ENCODE measurements around the gene HDGFL3.
A peak's percentile ranks its signal among the peaks of the same experiment; 100 is the strongest.
"Not testable (repeated sequence)": the region's sequence is repeated elsewhere in the genome, so short reads cannot be mapped to it uniquely, and the experiment has no call there.

Gene HDGFL3

DNA sequence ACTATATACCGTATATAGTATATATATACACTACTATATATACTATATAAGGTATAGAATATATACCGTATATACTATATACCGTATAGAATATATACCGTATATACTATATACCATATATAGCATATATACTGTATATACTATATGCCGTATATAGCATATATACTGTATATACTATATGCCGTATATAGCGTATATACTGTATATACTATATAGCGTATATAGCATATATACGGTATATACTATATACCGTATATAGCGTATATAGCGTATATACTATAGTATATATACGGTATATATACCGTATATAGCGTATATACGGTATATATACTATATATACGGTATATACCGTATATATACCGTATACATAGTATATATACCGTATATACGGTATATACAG lies 22.6 kb upstream of the HDGFL3 start:
- no peak overlapping the region for H3K4me3 ChIP-seq (ENCODE audit: low read depth, low read length)
- no peaks in the 10 kb centered on the region for H3K9me3 ChIP-seq
- H3K4me1 ChIP-seq, result no peaks in the 10 kb centered on the region
- TF ChIP-seq, protein P1, sequence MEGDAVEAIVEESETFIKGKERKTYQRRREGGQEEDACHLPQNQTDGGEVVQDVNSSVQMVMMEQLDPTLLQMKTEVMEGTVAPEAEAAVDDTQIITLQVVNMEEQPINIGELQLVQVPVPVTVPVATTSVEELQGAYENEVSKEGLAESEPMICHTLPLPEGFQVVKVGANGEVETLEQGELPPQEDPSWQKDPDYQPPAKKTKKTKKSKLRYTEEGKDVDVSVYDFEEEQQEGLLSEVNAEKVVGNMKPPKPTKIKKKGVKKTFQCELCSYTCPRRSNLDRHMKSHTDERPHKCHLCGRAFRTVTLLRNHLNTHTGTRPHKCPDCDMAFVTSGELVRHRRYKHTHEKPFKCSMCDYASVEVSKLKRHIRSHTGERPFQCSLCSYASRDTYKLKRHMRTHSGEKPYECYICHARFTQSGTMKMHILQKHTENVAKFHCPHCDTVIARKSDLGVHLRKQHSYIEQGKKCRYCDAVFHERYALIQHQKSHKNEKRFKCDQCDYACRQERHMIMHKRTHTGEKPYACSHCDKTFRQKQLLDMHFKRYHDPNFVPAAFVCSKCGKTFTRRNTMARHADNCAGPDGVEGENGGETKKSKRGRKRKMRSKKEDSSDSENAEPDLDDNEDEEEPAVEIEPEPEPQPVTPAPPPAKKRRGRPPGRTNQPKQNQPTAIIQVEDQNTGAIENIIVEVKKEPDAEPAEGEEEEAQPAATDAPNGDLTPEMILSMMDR (IDR thresholded peaks at IDR 0.05; ENCODE audit: low read depth, low read length), result no peak
- H3K36me3 ChIP-seq, result no peaks in the 10 kb centered on the region
- H3K27me3 ChIP-seq, result no peaks in the 10 kb centered on the region
- no peak for DNase-seq

DNA sequence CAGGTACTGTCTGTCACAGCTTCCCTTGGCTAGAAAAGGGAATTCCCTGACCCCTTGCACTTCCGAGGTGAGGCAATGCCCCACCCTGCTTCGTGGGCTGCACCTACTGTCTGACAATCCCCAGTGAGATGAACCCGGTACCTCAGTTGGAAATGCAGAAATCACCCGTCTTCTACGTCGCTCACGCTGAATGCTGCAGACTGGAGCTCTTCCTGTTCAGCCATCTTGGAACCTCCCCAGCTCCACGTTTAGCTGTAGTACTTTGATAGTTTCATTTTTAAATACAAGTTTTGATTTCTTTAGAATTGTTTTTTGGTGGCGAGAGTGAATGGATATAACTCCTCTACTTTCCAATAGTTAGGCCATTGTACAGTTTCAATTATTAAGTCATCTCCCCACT lies 17.8 kb upstream of the HDGFL3 start:
- Histone ChIP-seq H3K4me1 (no peaks in the 10 kb centered on the region), H3K27me3 (no peaks in the 10 kb centered on the region), H3K36me3 (no peaks in the 10 kb centered on the region), H3K4me3 (ENCODE audit: low read depth, low read length) (peak overlapping the region; percentile 16; the same call in 1 of the 2 replicates), H3K9me3 (no peaks in the 10 kb centered on the region)
- no peak for DNase-seq
- TF ChIP-seq, protein P1 (IDR thresholded peaks at IDR 0.05; ENCODE audit: low read depth, low read length), result no peak

DNA sequence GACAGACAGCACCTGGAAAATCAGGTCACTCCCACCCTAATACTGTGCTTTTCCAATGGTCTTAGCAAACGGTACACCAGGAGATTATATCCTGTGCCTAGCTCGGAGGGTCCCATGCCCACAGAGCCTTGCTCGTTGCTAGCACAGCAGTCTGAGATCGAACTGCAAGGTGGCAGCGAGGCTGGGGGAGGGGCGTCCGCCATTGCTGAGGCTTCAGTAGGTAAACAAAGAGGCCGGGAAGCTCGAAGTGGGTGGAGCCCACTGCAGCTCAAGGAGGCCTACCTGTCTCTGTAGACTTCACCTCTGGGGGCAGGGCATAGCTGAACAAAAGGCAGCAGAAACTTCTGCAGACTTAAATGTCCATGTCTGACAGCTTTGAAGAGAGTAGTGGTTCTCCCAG lies 14.2 kb upstream of the HDGFL3 start:
- DNase-seq; H3K9me3 ChIP-seq; H3K4me3 ChIP-seq (ENCODE audit: low read depth, low read length); H3K27me3 ChIP-seq; H3K36me3 ChIP-seq; H3K4me1 ChIP-seq: not testable (repeated sequence)

DNA sequence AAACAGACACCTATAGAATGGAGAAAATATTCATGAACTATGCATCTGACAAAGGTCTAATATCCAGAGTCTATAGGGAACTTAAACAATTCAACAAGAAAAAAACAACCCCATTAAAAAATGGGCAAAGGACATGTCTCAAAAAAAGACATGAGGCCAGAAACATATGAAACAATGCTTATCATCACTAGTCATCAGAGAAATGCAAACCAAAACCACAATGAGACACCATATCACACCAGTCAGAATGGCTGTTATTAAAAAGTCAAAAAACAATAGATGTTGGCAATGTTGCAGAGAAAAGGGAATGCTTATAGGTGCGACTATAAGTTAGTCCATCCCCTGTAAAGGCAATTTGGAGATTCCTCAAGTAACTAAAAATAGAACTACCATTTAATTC lies 11.4 kb upstream of the HDGFL3 start:
- no peaks in the 10 kb centered on the region for H3K36me3 ChIP-seq
- no peaks in the 10 kb centered on the region for H3K27me3 ChIP-seq
- H3K4me1 ChIP-seq, result no peaks in the 10 kb centered on the region
- no peak overlapping the region for H3K4me3 ChIP-seq (ENCODE audit: low read depth, low read length)
- no peak for DNase-seq
- no peaks in the 10 kb centered on the region for H3K9me3 ChIP-seq
- TF ChIP-seq, protein P1 (IDR thresholded peaks at IDR 0.05; ENCODE audit: low read depth, low read length), result no peak

DNA sequence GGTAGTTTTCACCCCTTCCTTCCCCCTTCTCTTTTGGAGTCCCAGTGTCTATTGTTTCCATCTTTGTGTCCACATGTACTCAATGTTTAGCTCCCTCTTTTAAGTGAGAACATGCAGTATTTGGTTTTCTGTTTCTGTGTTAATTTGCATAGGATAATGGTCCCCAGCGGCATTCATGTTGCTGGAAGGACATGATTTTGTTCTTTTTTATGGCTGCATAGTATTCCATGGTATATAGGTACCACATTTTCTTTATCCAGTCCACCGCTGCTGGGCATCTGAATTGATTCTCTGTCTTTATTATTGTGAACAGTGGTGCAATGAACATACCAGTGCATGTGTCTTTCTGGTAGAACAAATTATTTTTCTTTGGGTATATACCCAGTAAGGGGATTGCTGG lies 7.7 kb upstream of the HDGFL3 start:
- no peak overlapping the region for H3K4me3 ChIP-seq (ENCODE audit: low read depth, low read length)
- no peak for DNase-seq
- TF ChIP-seq, protein P1 (IDR thresholded peaks at IDR 0.05; ENCODE audit: low read depth, low read length), result no peak
- H3K36me3 ChIP-seq, result no peaks in the 10 kb centered on the region
- H3K4me1 ChIP-seq, result peaks cover 4% of the 10 kb centered on the region; the same call in 1 of the 2 replicates
- no peaks in the 10 kb centered on the region for H3K9me3 ChIP-seq
- no peaks in the 10 kb centered on the region for H3K27me3 ChIP-seq

DNA sequence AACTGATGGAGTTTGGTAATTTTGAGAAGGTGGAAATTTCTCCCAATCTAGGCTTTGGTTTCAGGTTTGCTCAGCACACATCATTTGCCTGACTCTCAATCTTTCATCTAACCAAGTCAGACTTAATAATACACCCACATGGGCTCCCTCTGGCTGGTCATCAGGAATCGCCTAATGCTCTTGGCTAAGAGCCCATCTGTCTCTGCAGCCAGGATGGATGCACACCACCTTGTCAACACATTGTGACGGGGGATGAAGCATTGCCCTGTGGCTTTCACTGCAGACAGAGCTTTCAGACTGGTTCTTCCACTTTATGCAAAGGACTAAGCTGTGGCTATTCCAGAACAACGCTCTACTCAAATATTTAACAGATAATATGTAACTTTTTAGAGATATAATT lies 3.0 kb upstream of the HDGFL3 start:
- no peaks in the 10 kb centered on the region for H3K36me3 ChIP-seq
- TF ChIP-seq, protein P1 (IDR thresholded peaks at IDR 0.05; ENCODE audit: low read depth, low read length), result no peak
- DNase-seq, result peak; percentile 80
- H3K9me3 ChIP-seq, result no peaks in the 10 kb centered on the region
- no peak overlapping the region for H3K4me3 ChIP-seq (ENCODE audit: low read depth, low read length)
- no peaks in the 10 kb centered on the region for H3K27me3 ChIP-seq
- peaks cover 7% of the 10 kb centered on the region; the same call in 1 of the 2 replicates for H3K4me1 ChIP-seq

DNA sequence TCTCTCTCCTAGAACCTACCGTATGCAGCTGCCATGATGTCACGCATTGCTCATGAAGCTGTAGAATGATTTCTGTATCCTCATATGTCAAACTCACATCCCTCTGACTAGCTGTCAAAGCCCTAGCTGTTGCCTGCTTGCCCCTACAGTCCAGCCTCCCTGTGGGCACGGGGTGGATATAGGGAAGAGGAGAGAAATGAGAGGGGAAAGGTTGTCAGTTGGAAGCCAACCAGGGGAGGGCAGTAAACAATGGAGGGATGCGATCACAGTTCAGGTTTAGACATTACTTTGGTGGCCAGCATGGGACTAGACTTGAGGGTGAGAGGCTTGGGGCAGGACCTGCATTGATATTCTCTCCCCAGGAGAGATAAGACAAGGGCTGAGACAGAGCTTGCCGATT lies 1.7 kb upstream of the HDGFL3 start:
- no peaks in the 10 kb centered on the region for H3K9me3 ChIP-seq
- H3K36me3 ChIP-seq, result no peaks in the 10 kb centered on the region
- H3K27me3 ChIP-seq, result no peaks in the 10 kb centered on the region
- peak; percentile 15 for DNase-seq
- H3K4me1 ChIP-seq, result peaks cover 7% of the 10 kb centered on the region; the same call in 1 of the 2 replicates
- TF ChIP-seq, protein P1 (IDR thresholded peaks at IDR 0.05; ENCODE audit: low read depth, low read length), result peak; percentile 20; the same call in 1 of the 2 replicates
- H3K4me3 ChIP-seq (ENCODE audit: low read depth, low read length), result no peak overlapping the region

All from BE2C (cell line).